ENCODE data around the gene NPR3. TPM values are rescaled to one million over a fixed set of nuclear protein-coding genes. Genes with fewer than 3 reads are reported as not detected.

NPR3 gene
- polyA plus RNA-seq, 4 donors = 9.0 to 30.0 (median 21.7) TPM

DNA sequence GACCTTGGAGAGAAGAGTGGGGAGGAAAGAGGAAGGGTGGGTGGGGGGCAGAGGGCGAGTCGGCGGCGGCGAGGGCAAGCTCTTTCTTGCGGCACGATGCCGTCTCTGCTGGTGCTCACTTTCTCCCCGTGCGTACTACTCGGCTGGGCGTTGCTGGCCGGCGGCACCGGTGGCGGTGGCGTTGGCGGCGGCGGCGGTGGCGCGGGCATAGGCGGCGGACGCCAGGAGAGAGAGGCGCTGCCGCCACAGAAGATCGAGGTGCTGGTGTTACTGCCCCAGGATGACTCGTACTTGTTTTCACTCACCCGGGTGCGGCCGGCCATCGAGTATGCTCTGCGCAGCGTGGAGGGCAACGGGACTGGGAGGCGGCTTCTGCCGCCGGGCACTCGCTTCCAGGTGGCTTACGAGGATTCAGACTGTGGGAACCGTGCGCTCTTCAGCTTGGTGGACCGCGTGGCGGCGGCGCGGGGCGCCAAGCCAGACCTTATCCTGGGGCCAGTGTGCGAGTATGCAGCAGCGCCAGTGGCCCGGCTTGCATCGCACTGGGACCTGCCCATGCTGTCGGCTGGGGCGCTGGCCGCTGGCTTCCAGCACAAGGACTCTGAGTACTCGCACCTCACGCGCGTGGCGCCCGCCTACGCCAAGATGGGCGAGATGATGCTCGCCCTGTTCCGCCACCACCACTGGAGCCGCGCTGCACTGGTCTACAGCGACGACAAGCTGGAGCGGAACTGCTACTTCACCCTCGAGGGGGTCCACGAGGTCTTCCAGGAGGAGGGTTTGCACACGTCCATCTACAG is 760 bp downstream of the NPR3 start:
- no peak for DNase-seq (ENCODE audit: low read depth in 4 of 4, low spot score in 3 of 4)

DNA sequence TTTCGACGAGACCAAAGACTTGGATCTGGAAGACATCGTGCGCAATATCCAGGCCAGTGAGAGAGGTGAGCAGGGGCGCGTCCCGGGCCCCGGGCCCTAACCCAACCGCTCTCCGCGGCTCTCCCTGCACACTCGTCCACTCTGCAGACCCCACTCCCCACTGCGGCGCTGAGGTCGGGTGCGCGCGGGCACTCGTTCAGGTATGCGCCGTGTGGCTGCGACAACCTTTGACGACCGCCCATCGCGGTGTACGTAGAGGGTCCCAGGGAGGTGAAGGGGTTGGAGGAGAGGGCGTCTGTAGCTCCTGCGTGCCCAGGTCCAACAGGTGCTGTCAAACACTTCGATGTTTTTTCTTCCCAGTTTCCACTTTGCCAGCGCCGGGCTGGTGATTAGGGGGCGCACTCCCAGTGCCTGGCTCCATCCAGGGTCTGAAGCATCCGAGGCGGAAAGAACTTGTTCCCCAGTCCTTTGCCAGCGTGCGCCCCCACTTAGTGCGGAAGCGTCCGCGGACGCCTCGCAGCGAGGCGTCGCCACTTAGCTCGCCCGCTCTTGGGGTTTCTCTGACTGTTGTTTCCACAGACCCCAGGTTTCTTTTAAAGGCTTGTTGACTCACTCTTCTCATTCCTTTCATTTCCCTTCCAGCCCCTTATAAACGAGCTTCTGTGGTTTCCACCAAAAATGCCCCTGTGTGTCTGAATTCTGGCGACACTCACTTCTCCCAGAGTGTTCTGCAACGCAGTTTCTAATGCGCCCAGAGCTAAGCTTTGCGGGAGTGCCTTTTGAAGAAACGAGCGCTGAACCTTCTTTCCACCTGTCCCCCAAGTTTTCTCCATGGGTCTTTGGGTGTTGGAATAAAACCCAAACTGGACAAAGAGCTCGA is 1.6 kb downstream of the NPR3 start:
- DNase-seq (ENCODE audit: low read depth in 4 of 4, low spot score in 3 of 4) = no peak

DNA sequence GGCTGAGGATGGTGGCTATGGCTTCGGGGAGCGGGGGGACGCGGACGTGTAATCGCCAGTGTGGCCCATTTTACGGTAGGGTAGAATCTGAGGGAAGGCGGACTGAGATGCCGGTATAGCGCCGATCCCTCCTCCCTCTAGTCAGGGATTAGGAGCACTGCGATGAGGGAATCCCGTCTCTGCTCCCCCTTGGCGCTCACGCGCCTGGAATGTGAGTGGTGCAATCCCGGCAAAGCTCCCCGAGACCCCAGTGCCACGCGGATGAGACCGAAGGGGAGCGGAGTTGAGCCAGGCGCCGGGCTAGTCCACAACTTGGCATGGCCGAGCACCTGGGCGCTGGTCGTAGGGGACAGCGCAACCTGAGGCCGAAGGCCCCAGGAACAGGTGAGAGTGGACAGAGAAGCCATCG is 2.2 kb downstream of the NPR3 start:
- no peak for DNase-seq (ENCODE audit: low read depth in 4 of 4, low spot score in 3 of 4)

DNA sequence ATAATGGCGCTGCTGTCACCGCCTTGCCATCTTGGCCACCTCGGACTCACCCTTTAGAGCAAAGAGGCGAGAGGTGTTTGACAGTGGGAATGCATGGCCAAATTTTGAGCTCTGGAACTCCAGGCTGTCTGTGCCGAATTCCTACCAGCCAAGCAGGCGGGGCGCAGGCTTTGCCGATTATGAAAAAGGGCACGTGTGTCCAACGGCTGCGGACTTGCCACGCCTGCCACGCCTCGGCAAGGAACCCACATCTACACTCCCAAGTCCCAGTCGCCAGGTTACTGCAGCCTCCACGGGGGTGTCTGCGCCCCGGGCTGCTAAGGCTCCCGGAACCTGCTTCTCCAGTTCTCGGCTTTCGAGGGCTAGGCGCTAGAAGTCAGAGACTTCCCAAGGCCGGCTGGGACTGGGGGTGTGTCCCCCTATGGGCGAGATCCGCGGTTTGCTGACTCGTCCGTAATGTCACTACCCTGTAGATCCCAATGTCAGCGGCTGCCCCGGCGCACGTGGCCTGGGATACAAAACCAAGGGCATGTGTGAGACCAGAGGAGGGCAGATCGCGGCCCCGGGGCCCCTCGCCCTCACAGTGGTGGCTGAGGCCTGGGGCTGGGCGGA is 2.8 kb downstream of the NPR3 start:
- DNase-seq (ENCODE audit: low read depth in 4 of 4, low spot score in 3 of 4) = no peak

DNA sequence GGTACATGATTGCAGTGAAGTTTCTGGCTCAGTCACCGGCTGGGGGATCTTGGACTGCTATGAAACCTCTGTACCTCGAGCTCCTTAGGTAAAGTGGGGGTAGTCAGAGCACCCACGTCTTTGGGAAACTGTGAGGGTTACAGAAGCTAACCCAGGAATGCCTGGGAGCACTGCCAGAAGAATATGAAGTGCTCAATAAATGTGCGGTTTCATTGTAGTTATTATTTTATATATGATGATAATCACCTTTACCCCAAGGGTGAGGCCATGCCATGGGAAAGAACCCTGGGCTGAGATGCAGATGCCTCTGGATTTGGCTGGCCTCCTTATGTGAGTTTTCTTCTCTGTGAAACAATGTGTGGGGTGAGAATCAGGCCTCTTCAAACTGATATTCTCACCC is 3.7 kb downstream of the NPR3 start:
- no peak for DNase-seq (ENCODE audit: low read depth in 4 of 4, low spot score in 3 of 4)

GRCh38 chr5:32720300-32720699 is 9.2 kb downstream of the NPR3 start:
- no peak for DNase-seq (ENCODE audit: low read depth in 4 of 4, low spot score in 3 of 4)

- DNase-seq (ENCODE audit: low read depth in 4 of 4, low spot score in 3 of 4) = no peak
Measured at GRCh38 chr5:32721626-32722025, 10.5 kb downstream of the NPR3 start.

GRCh38 chr5:32722957-32723356 is 11.8 kb downstream of the NPR3 start:
- DNase-seq (ENCODE audit: low read depth in 4 of 4, low spot score in 3 of 4) = no peak

DNA sequence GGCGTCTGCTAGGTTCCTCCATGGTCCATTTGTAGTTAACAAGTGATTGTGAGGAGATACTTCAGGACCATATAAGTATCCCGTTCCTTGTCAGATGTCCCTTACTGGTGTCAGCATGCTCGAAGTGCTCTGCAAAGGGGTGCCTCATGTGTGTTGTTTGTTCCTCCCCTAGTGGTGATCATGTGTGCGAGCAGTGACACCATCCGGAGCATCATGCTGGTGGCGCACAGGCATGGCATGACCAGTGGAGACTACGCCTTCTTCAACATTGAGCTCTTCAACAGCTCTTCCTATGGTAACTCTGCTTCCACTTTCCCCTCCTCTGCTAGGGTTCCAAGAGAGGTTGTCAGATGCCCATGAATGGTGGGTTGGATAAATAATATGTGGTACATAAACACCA is 13.4 kb downstream of the NPR3 start:
- no peak for DNase-seq (ENCODE audit: low read depth in 4 of 4, low spot score in 3 of 4)

GRCh38 chr5:32726086-32726557 is 15.0 kb downstream of the NPR3 start:
- no peak for DNase-seq (ENCODE audit: low read depth in 4 of 4, low spot score in 3 of 4)

- DNase-seq (ENCODE audit: low read depth in 4 of 4, low spot score in 3 of 4) = no peak
Measured at GRCh38 chr5:32729651-32730050, 18.5 kb downstream of the NPR3 start.

DNA sequence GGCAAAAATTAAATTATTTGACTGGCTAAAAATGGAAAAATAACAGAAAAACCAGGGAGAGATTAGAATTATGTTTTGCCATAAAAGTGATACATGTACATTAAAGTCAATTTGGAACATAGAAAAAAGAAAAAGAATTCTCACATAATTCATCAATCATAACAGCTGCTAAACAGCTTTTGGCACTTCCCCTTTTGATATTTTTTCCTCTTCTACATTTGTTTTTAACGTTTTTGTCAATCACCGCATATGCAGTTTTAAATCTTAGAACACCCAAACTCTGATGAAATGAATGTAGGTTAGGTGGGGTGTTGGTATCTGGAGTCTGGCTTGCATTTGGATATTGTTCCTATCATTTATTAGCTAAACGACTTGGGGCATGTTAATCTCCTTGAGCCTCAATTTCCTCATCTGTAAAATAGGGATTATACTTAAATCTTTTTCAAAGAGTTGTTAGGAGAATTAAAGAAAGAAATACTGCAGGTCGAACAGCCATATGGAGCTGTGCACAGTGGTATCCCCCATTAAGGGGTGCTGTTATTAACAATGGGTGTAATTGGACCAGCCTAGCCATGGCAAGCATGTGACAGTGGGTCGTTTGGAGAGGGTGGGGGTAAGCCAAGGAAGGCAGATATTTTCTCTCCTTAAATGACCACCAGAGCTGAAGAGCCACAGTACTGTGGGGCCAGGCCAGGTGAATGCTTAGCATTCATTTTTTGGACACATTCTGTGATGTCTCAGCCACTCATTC is 22.6 kb downstream of the NPR3 start:
- no peak for DNase-seq (ENCODE audit: low read depth in 4 of 4, low spot score in 3 of 4)

DNA sequence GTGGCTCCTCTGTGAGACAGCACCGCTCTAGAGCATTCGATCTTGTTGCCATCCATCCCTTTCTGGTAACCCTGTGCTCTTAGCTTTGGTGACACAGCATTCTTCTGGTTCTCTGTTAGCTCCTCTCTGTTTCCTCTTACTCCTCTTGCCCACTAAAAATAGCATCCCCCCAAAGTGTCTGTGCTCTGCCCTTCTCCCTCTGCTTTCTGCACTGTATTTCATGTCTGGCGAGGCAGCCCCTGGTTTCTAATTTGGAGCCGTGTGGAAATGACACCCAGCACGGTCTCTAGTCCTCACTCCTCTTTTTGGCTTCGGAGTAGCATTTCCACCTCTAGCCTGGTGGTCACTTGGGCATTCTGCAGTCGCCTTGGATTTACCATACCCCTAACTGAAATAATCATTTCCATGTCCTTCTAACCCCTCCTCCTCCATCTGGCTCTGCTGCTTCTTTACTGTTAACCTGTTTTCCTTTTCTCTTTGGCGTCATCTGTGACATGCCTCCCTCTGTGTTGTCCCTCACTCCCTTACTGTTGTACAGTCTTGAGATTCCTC is 23.8 kb downstream of the NPR3 start:
- no peak for DNase-seq (ENCODE audit: low read depth in 4 of 4, low spot score in 3 of 4)

- no peak for DNase-seq (ENCODE audit: low read depth in 4 of 4, low spot score in 3 of 4)
Measured at GRCh38 chr5:32735512-32735911, 24.4 kb downstream of the NPR3 start.

GRCh38 chr5:32736842-32737241 is 25.7 kb downstream of the NPR3 start:
- DNase-seq (ENCODE audit: low read depth in 4 of 4, low spot score in 3 of 4) = no peak

DNA sequence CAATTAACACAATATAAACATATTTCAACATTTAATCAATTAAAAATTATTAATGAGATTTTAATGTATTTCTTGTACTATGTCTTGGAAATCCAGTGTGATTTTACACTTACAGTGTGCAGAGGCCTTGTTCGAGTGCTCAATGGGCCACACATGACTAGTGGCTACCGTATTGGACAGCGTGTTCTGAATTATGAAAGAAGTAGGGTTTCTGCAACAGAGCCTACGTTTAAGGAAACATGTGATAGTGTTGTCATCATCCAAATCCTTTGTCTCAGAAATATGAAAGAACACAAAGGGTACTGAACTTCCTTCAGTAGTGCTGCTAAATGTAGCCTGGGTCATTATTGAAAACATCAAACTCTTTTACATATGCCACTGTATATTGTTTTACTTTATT is 29.5 kb downstream of the NPR3 start:
- DNase-seq (ENCODE audit: low read depth in 4 of 4, low spot score in 3 of 4) = no peak

- DNase-seq (ENCODE audit: low read depth in 4 of 4, low spot score in 3 of 4) = no peak
Measured at GRCh38 chr5:32745317-32745716, 34.2 kb downstream of the NPR3 start.

DNA sequence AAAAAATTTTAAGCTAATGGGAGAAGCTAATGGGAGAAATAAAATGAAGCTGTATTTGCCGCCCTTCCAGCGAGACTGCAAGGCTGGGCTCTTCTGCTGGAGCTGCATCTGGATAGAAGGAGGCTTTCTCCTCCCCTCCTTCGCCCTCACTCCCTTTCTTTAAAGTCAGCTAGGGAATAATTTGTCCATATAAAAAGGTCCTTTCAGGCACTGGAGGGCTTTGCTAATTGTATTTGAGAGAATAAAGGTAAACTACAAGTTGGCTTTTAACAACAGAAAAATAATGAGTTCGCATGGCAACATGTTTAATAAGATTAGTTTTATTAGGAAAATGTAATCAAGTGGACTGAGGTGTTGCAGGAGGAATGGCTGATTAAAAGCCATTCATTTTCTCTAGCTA is 41.3 kb downstream of the NPR3 start:
- no peak for DNase-seq (ENCODE audit: low read depth in 4 of 4, low spot score in 3 of 4)

DNA sequence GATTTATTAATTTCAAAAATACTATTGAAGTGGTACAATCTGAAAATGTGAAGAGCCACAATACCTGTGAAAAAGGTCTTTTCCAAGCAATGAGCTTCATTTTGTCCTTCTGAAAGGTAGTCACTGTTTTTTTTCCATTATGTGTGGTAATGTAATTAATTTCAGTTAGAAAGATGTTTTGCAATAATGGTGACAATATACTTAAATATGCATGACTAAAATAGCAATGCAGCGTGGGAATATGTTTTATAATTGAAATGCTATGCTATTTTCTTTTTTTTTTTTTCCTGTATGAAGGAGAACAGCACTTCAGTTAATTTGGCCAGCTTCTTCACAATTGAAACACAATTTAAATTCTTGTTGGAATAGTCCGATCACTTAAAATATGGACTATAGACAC is 41.9 kb downstream of the NPR3 start:
- no peak for DNase-seq (ENCODE audit: low read depth in 4 of 4, low spot score in 3 of 4)

DNA sequence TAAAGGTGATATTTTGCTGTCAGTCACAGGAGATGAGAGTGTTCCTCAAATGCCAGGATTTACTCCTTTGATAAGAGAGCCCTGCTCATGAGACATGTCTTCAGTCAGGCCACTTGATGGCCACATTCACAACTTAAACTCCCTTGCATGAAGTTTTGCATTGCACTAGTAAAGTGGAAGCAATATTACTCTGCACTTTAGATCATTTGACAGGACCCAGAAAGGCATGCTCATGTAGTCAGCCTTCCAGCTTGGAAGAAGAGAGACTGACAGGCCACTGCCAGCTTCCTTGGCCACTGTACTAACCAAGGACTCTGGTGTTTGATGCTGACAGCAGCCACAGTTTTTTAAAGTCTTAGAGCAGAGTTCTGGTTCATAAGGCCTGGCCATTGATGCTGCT is 42.6 kb downstream of the NPR3 start:
- no peak for DNase-seq (ENCODE audit: low read depth in 4 of 4, low spot score in 3 of 4)

All from left renal pelvis (tissue), 4 donors.